Activated naive CD8-positive, alpha-beta T cell treated with anti-CD3 and anti-CD28 coated beads, Interleukin-2, amount 50 U/mL, for 24 hours (primary cell): ENCODE measurements around the gene UCP3.

Experiments used
- ATAC-seq: fragments of 150-1000 bp; cut with Tn5 transposase; one replicate; pipeline ENCODE4 v1.10.0; 2021
- DNase-seq: peaks from one replicate; pipeline ENCODE4 v3.0.0; 2021
- H3K27ac Mint-ChIP-seq: one replicate; pipeline ENCODE4 v1.8.0; 2021; ENCODE audit warnings: mild to moderate bottlenecking, mixed read lengths
- H3K27me3 Mint-ChIP-seq: one replicate; pipeline ENCODE4 v1.8.0; 2021; ENCODE audit warnings: mixed read lengths
- H3K36me3 Mint-ChIP-seq: one replicate; pipeline ENCODE4 v1.8.0; 2021; ENCODE audit warnings: low read depth, mixed read lengths
- H3K4me1 Mint-ChIP-seq: one replicate; pipeline ENCODE4 v1.8.0; 2021; ENCODE audit warnings: mixed read lengths
- H3K4me3 Mint-ChIP-seq: one replicate; pipeline ENCODE4 v1.8.0; 2021; ENCODE audit warnings: mild to moderate bottlenecking, moderate library complexity, mixed read lengths
- H3K9me3 Mint-ChIP-seq: one replicate; pipeline ENCODE4 v1.8.0; 2021; ENCODE audit warnings: mixed read lengths

UCP3 gene

DNA sequence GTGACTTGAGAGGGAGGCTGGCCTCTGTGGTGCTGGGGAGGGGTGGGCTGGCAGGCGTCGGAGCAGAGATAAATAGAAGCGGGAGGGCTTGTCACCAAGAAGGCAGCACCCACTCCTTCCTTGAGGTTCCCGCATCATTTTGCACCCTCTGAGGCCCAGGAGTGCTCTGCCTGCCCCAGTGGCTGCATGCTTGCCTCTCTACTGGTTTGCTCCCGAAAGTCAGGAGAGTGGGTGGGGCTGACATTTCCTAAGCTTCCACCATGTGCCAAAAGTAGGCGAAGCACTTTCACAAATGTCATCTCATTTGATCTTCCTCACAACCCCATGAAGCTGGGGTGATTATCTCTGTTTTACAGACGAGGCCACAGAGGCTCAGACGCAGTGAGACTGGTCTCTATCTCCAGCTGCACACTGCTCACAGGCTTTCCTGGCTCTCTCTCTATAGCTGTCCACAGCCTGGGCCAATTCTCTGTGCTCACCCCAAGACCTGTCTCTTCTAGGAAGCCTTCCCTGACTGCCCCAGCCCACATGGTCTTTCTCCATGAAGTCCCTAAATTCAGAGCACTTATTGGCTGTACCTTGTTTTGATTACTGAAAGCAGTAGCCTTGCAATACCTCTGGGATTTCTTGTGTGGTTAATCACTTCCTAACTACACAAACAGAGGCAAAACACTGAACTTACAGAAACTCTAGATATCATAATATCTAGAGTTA, 2.6 kb upstream of the UCP3 start:
- ATAC-seq (peak; percentile 85), DNase-seq (peak; percentile 64)
- peaks cover 31% of the 10 kb centered on the region for H3K36me3 Mint-ChIP-seq
- H3K27ac Mint-ChIP-seq: peak overlapping the region; percentile 98
- H3K27me3 Mint-ChIP-seq: no peaks in the 10 kb centered on the region
- H3K4me1 Mint-ChIP-seq: peaks cover 91% of the 10 kb centered on the region
- H3K9me3 Mint-ChIP-seq: no peaks in the 10 kb centered on the region
- H3K4me3 Mint-ChIP-seq: peak overlapping the region; percentile 52

DNA sequence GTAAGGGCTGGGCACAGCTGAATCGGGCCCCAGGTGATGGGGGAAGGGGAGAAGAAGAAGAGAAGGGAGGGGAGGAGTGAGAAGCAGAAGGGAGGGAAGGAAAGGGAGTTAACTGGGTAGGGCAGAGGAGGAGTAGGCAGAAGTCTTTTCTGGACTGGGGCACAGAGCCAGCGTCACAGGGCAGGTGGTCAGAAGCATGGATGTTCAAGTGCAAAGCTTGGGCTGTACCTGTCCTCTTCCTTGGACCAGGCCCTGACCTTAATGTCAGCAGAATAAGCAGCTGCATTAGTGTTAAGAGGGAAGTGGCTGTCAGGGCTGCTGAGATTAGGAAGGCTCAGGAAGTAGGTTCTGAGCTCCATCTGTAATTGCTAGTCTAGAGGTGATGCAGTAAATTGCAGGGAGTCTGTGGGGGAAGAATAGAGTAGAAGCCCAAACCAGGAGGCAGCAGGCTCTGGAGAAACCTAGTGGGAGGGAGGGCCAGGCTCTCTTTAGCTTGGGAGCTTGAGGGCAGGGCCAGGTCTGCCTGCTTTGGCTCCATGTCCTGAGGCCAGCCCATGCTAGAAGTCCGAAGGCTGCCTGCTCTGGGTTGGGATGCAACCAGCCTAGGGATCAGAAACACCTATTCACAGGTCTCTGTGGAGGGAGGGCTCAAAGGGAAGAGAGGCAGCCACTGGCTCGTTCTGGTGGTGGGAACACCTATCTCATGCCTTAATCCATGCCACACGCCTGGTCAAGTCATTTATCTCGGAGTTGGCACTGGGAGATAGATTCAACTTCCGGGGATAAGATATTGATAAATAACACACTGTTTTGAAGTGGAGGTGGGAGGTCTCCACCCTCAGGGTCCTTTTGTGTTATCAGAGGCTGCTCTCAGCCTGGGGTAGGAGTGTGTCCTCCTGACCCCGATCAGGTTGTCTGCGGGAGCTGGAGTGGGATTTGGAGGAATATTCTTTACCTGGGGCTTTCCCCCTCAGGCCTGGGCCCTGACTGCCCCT, 1.7 kb upstream of the UCP3 start:
- no peak for ATAC-seq
- no peak for DNase-seq
- peaks cover 91% of the 10 kb centered on the region for H3K4me1 Mint-ChIP-seq
- H3K4me3 Mint-ChIP-seq: peak overlapping the region; percentile 52
- H3K27me3 Mint-ChIP-seq: no peaks in the 10 kb centered on the region
- peaks cover 24% of the 10 kb centered on the region for H3K36me3 Mint-ChIP-seq
- H3K9me3 Mint-ChIP-seq: no peaks in the 10 kb centered on the region
- H3K27ac Mint-ChIP-seq: peak overlapping the region; percentile 98

DNA sequence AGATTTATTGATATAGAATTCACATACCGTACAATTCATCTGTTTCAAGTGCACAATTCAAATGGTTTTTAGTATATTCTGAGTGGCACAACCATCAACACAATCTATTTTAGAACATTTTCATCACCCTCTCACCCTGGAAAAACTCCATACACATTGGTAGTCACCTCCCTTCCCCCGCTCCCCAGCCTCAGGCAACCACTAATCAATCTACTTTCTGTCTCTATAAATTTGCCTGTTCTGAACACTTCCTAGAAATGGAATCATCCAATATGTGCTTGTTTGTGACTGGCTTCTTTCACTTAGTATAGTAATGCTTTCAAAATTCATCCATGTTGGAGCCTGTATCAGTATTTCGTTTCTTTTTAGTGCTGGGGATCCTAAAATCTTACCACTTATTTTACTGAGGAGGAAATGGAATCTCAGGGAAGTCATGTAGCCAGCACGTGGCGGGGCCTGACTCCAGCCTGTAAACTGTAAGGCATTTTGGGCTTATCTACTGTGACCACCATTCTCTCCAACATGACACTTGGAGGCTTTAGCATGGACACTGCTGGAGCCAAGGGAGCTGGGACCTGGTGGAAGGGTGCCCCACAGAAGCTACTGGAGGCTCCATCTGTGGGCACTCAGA, 905 bp upstream of the UCP3 start:
- peak overlapping the region; percentile 98 for H3K27ac Mint-ChIP-seq
- no peaks in the 10 kb centered on the region for H3K9me3 Mint-ChIP-seq
- DNase-seq: no peak
- peaks cover 24% of the 10 kb centered on the region for H3K36me3 Mint-ChIP-seq
- ATAC-seq: no peak
- no peaks in the 10 kb centered on the region for H3K27me3 Mint-ChIP-seq
- no peak overlapping the region for H3K4me3 Mint-ChIP-seq
- H3K4me1 Mint-ChIP-seq: peaks cover 92% of the 10 kb centered on the region

DNA sequence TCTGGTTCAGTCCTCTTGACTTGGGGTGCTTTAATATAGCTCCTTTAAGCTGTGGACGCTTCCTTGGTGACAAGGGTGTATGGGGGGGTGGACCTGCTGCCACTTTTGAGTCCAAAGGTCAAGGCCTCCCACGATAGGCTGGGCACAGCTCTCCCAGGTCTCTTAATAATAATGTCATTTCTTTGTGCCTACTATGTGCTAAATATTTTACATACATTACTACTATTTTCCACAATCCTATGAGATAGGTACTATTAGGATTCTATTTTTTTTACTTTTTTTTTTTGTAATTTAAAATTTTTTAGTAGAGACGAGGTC, 304 bp upstream of the UCP3 start:
- Mint-ChIP-seq H3K27ac (peak overlapping the region; percentile 83), H3K27me3 (no peaks in the 10 kb centered on the region), H3K36me3 (peaks cover 19% of the 10 kb centered on the region), H3K4me3 (peak overlapping the region; percentile 26), H3K4me1 (peaks cover 91% of the 10 kb centered on the region), H3K9me3 (no peaks in the 10 kb centered on the region)
- DNase-seq (no peak), ATAC-seq (no peak)

DNA sequence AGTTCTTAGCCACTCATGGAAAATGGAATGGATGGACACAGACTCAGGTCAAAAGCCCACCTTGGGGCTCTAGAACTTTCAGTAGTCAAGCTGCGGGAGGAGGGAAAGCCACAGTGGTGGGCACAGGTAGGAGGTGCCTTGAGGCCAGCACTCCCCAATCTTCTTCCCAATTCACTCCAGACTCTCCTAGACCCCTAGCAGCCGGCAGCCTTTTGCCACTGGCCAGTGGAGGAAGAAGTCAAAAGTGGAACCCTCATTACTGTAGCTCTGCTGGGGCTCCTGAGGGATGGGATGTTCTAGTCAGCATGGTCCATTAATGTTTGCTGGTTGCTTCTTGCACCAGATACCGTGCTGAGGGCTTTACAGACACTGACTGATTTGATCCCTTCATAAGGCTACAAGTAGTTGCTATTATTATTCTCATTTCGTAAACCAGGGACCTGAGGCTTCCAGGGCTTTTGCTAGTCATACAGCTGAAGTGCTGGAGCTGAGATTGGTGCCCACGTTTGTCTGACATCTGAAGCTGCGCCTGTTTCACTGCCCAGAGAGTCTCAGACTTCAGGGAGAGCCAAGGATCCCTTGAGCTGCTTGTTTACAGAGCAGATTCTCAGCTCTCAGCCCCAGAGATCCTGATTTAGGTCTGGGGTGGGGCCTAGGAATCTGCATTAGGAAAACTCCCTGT, 1.1 kb downstream of the UCP3 start:
- Mint-ChIP-seq H3K4me3 (no peak overlapping the region), H3K27ac (peak overlapping the region; percentile 39), H3K36me3 (peaks cover 17% of the 10 kb centered on the region), H3K27me3 (no peaks in the 10 kb centered on the region), H3K9me3 (no peaks in the 10 kb centered on the region), H3K4me1 (peaks cover 84% of the 10 kb centered on the region)
- DNase-seq: no peak
- no peak for ATAC-seq

DNA sequence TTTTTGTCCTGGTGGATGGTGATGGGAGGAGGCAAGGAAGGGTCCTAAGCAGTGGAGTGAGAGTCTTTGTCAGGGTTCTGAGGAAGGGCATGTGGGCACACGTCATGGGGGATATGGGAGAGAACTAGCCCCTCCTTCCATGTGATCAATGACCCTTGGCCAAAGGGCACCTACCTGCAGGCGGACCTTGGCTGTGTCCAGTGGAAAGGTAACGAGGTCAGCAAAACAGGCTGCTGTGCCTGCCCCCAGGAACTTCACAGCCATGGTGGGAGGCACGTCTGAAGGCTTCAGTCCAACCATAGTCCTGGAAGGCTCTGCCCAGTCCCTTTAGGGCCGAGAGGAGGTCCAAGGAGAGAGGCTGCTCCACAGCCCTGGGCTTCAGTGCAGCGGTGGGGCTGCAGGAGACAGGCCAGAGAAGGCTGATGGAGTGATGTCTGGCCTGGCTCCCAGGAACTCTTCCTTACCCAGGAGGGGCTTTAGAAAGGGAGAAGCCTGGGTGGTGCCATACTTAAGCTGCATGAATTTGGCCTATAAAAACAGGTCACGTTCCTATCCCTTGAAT, 2.1 kb downstream of the UCP3 start:
- no peaks in the 10 kb centered on the region for H3K27me3 Mint-ChIP-seq
- no peak overlapping the region for H3K4me3 Mint-ChIP-seq
- DNase-seq: no peak
- peaks cover 74% of the 10 kb centered on the region for H3K4me1 Mint-ChIP-seq
- peak overlapping the region; percentile 33 for H3K27ac Mint-ChIP-seq
- no peak for ATAC-seq
- peaks cover 11% of the 10 kb centered on the region for H3K36me3 Mint-ChIP-seq
- H3K9me3 Mint-ChIP-seq: no peaks in the 10 kb centered on the region

DNA sequence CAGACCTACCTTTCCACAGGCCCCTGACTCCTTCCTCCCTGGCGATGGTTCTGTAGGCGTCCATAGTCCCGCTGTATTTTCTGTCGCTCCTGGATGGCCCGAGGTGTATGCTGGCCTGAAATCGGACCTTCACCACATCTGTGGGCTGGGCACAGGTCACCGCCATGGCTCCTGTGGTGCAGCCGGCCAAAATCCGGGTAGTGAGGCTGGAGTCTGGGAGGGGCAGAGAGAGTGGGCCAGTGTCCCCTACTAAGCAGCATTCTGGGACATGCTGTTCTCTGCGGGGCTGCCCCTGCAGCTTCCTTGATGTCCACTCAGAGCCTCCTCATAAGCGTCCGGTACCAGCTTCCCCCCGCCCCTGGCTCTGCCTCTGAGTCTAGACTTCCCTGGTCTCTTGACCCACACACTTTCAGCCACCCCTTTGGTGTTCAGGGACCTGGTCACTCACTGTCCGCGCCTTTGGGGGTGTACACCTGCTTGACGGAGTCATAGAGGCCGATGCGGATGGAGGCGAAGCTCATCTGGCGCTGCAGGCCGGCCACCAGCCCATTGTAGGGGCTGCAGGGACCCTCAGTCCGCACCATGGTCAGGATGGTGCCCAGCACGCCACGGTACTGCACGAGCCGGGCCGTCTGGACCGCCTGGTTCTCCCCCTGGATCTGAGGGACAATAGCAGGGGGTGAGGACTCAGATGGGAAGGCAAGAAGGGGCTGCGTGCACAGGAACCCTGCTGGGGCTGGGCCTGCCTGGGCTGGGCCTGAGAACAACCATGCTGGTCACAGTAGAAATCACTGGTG, 3.0 kb downstream of the UCP3 start:
- H3K36me3 Mint-ChIP-seq: peaks cover 6% of the 10 kb centered on the region
- H3K27ac Mint-ChIP-seq: peak overlapping the region; percentile 77
- no peak overlapping the region for H3K4me3 Mint-ChIP-seq
- peaks cover 70% of the 10 kb centered on the region for H3K4me1 Mint-ChIP-seq
- no peaks in the 10 kb centered on the region for H3K27me3 Mint-ChIP-seq
- DNase-seq (no peak), ATAC-seq (no peak)
- no peaks in the 10 kb centered on the region for H3K9me3 Mint-ChIP-seq

DNA sequence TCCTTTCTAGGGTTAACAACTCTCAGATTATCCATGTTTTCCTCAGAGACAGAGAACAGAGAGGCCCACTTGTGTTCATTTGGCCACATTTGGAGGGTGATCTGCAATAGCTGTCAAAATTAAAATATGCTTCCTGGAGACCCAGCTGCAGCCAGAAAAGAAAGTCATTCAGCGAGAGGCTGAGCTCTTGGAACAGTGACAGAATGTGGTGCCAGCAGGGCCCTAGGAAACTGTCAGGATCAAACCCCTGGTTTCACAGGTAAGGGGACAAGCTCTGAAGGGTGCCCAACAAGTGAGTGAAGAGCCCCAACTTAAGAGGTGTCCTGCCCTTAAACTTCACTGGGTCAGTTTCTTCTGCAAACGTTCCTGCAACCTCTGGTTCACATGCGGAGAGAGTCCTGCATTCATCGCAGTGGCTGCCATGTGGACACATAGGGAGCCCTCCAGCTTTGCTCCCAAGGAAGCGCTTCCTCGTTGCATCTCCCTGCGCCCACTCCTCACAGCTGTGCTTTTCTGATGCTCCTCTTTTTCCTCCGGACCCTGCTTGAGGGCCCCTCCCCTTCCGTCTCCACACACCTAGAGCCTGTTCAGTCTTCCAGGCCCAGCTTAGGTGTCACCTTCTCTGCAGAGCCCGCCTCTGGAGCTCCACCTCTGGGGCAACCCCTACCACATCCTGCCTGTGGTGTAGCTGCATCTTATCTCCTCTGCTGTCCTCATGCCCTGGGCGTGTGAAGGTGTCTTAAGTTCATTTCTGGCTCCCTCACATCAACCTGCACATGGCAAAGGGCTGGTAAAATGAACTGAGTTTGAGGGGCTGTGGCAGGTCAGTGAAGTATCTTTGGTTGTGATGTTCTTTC, 3.9 kb downstream of the UCP3 start:
- peak overlapping the region; percentile 22 for H3K4me3 Mint-ChIP-seq
- H3K4me1 Mint-ChIP-seq: peaks cover 70% of the 10 kb centered on the region

DNA sequence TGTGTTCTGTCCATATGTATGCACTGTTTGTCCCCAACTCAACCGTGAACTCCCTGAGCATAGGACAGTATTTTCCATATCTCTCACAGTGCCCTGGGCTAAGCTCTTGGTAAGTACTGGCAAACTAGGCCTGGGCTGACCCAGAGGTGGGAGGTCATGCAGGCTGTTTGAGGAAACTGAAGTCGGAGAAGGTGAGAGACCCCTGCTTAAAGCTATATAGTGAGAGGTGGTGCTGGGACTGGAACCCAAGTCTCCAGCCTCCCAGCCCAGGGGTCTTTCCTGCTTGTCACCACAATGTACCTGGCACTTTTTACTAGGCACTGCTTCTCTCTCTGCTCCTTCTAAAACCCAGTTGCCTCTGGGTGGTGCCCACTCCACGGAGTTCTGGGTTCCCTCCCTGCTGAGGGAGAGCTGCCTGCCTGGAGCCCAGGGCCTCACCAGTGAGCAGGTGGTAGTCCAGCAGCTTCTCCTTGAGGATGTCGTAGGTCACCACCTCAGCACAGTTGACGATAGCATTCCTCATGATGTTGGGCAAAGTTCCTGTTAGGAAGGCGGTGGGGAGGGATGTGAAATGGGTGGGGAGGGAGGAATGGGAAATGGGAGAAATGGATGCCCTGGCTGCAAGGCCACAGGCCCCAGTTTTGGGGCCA, 4.7 kb downstream of the UCP3 start:
- no peak for DNase-seq
- Mint-ChIP-seq H3K9me3 (no peaks in the 10 kb centered on the region), H3K4me3 (no peak overlapping the region), H3K27me3 (no peaks in the 10 kb centered on the region), H3K27ac (peak overlapping the region; percentile 52), H3K36me3 (peaks cover 4% of the 10 kb centered on the region), H3K4me1 (peaks cover 72% of the 10 kb centered on the region)
- no peak for ATAC-seq

More for the DNA sequence above, 3.9 kb downstream of the UCP3 start:
- peak; percentile 99 for ATAC-seq
- Mint-ChIP-seq H3K9me3 (no peaks in the 10 kb centered on the region), H3K36me3 (peaks cover 4% of the 10 kb centered on the region), H3K27ac (peak overlapping the region; percentile 77), H3K27me3 (no peaks in the 10 kb centered on the region)
- DNase-seq: peak; percentile 77

DNA sequence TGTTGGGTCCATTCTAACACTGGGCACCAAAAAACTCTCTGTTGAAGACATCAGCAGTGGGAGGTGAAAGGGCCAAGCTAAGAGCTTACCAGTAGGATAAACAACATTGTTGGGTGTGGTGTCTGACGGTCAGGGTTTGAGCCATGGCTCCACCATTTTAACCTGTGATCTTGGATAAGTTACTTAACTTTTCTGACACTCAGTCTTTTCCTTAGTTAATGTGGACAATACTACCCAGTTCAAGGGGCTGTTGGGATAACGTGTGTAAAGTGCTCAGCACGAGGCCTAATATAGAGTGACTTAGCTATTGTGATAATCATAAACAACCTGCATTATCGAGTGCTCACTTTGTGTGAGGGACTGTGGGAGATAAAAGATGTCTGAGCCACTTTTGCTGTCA, 6.1 kb downstream of the UCP3 start:
- Mint-ChIP-seq H3K9me3 (no peaks in the 10 kb centered on the region), H3K27me3 (no peaks in the 10 kb centered on the region), H3K4me3 (no peak overlapping the region), H3K36me3 (peaks cover 4% of the 10 kb centered on the region), H3K27ac (no peak overlapping the region), H3K4me1 (peaks cover 70% of the 10 kb centered on the region)
- DNase-seq (no peak), ATAC-seq (no peak)

DNA sequence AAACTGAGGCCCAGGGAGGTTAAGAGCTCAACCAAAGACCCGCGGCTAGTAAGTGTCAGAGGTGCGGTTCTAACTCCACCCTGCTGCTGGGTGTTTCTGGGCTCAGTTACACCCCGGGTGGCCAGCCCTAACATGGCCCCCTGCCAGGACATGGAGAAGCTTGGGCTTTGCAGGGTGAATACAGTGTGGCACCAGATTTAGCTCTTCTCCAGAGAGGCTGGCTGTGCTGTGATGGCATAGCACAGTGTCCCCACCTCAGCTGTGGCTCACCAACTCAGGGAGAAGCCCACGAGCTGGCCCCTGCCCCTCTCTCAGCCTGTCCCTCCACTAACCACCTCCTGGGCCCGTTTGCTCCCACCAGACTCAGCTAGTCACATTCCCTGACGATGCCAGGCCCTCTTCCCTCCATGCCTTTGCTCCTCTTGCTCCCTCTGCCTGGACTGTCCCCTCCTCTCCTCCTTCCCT, 7.0 kb downstream of the UCP3 start:
- H3K27me3 Mint-ChIP-seq: no peaks in the 10 kb centered on the region
- H3K4me1 Mint-ChIP-seq: peaks cover 72% of the 10 kb centered on the region
- H3K9me3 Mint-ChIP-seq: no peaks in the 10 kb centered on the region
- peak overlapping the region; percentile 50 for H3K27ac Mint-ChIP-seq
- DNase-seq: no peak
- ATAC-seq: no peak
- peaks cover 4% of the 10 kb centered on the region for H3K36me3 Mint-ChIP-seq
- no peak overlapping the region for H3K4me3 Mint-ChIP-seq

DNA sequence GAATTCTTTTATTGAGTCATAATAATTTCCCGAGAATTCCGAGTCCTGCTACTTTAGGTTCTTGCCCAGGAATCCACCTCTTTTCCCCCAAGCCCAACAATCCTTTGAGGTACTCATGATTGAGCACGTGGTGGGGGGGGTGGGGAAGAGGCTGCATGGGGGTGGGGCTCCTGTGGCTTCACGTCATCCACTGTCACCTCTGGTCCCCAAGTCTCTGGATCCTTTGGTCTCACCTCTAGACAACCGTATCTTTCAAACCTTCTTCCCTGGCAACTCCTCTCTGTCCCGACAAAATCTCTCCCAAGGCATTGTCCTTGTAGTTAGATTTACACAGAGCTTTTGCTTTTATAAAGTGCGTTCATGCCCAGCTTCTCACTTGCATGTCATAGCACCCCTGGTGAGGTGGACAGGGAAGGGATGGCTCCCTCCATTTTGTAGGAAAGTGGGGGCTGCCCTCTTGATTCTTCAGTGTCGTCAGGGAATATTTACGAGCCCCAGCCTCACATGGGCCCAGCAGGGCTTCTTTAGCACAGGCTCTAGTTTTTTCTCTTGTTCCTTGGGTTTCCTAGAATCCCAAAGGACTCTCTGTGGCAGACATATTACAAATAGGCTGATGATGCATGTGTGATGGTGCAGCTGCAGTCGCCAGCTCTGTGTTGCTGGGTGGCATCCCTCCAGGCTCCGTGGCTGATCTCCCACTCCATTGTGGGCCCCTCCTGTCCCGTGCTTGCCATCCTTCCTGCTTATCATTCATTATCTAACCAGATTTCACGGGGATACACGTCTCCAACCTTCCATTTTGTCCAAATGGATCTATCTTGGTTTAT, 8.4 kb downstream of the UCP3 start:
- no peaks in the 10 kb centered on the region for H3K27me3 Mint-ChIP-seq
- peak overlapping the region; percentile 68 for H3K27ac Mint-ChIP-seq
- no peak overlapping the region for H3K4me3 Mint-ChIP-seq
- DNase-seq (no peak), ATAC-seq (no peak)
- H3K9me3 Mint-ChIP-seq: no peaks in the 10 kb centered on the region
- peaks cover 4% of the 10 kb centered on the region for H3K36me3 Mint-ChIP-seq
- peaks cover 72% of the 10 kb centered on the region for H3K4me1 Mint-ChIP-seq
